Measurements from ENCODE around the gene TFAP2E. TPM values are rescaled to one million over a fixed set of nuclear protein-coding genes. Genes with fewer than 3 reads are reported as not detected.

Gene TFAP2E
- total RNA-seq, 4 donors from 2014 or later, result 0.97 to 3.6 TPM; not detected in 2

- no peak for DNase-seq
- no peak overlapping the region for H3K27ac ChIP-seq
- H3K27me3 ChIP-seq, result no peaks in the 10 kb centered on the region
- no peaks in the 10 kb centered on the region for H3K4me1 ChIP-seq
- no peaks in the 10 kb centered on the region for H3K36me3 ChIP-seq
- H3K9me3 ChIP-seq, result no peaks in the 10 kb centered on the region
- intact Hi-C loops (cut with DNase I; ENCODE audit: low total_unique reads), result no loop called here
- no peak overlapping the region for H3K4me3 ChIP-seq
- TF ChIP-seq CTCF (IDR thresholded peaks at IDR 0.05), result no peak
- no peak for TF ChIP-seq POLR2A (IDR thresholded peaks at IDR 0.05)
Measured at GRCh38 chr1:35587736-35588135, 14.6 kb downstream of the TFAP2E start.

DNA sequence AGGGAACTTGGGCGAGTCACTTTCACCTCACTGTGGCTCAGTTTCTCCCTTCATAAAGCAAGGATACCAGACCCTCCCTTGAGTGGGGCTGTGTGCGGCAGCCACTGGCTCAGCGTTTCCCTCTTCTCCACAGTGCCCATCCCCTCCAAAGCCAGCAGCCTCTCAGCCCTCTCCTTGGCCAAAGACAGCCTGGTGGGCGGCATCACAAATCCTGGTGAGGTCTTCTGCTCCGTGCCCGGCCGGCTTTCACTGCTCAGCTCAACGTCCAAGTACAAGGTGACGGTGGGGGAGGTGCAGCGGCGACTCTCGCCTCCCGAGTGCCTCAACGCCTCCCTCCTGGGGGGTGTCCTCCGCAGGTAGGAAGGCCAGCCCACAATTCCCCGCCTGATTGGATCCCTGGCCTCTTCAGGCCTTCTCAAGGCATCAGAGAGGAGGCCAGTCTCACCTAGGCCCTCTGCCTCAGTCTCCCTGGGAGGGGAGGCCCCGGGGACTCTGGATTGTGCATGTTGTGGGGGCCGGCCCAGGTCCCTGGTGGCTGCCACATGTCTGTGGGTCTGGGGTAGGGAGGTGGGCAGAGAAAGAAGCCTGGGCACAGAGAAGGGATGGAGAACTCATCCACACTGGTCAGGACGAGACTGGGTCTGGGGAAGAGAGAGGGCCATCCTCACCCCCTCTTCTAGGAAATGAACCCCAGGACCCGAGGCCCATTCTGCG is 15.2 kb downstream of the TFAP2E start:
- no peaks in the 10 kb centered on the region for H3K4me1 ChIP-seq
- no peak for DNase-seq
- no peaks in the 10 kb centered on the region for H3K27me3 ChIP-seq
- H3K27ac ChIP-seq, result no peak overlapping the region
- intact Hi-C loops (cut with DNase I; ENCODE audit: low total_unique reads), result no loop called here
- no peak for TF ChIP-seq POLR2A (IDR thresholded peaks at IDR 0.05)
- TF ChIP-seq CTCF (IDR thresholded peaks at IDR 0.05), result no peak
- no peaks in the 10 kb centered on the region for H3K9me3 ChIP-seq
- no peaks in the 10 kb centered on the region for H3K36me3 ChIP-seq
- H3K4me3 ChIP-seq, result no peak overlapping the region

DNA sequence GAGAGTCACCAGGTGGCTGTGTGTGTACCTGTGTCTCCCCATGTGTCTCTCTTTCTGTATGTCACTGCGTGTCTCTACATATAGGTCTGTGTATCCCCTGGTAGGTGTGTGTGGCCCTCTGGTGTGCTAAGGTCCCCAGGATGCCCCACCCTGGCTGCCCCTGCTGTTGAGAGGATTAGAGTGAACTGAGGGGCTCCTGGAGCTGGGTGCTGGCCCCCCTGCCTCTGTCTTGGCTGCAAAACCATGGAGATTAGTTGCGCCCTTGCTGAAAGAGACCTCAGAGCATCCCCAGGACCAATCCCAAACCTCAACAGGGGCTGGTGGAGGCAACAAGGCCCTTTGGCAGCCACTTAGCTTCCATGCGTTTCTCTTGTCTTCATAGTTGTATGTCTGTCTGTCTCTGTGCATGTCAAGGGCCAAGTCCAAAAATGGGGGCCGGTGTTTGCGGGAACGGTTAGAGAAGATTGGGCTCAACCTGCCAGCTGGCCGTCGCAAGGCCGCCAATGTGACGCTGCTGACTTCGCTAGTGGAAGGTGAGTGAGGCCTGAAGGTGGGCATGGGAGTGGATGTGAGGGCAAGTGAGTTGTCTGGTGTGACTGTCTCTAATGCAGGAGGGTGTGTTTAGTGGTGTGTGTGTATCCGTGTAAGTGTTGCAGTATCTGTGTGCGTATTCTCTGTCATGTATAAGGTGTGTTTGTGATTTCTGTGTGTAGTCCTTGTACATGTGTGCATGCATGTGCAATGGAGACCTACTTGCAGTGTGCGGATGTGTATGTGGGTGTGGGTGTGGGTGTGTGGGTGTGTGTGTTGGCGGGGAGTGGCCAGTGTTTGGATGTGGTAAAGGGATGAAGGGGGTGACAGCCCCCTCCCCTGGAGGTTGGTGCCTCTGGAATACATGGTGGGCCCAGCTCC is 16.7 kb downstream of the TFAP2E start:
- no peak overlapping the region for H3K27ac ChIP-seq
- no peak for DNase-seq
- no peaks in the 10 kb centered on the region for H3K27me3 ChIP-seq
- TF ChIP-seq POLR2A (IDR thresholded peaks at IDR 0.05) (no peak), CTCF (IDR thresholded peaks at IDR 0.05) (no peak)
- no peaks in the 10 kb centered on the region for H3K4me1 ChIP-seq
- intact Hi-C loops (cut with DNase I; ENCODE audit: low total_unique reads), result no loop called here
- H3K36me3 ChIP-seq, result no peaks in the 10 kb centered on the region
- no peaks in the 10 kb centered on the region for H3K9me3 ChIP-seq
- H3K4me3 ChIP-seq, result no peak overlapping the region

DNA sequence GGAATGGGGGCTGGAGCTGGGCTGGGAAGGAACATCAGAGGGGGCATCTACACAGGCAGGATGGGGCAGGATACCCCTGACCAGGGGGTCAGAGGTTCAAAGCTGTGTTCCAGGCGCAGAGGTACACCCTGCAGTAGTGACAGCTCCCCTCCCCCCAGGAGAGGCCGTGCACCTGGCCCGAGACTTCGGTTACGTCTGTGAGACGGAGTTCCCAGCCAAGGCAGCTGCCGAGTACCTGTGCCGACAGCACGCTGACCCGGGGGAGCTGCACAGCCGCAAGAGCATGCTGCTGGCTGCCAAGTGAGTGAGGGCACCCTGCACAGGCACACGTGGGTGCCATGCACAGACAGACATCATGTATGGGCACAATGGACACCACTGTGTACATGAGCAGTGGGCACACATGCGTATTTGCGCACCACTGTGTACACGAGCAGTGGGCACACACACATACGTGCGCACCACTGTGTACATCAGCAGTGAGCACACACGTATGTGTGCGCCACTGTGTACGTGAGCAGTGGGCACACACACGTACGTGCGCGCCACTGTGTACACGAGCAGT is 17.4 kb downstream of the TFAP2E start:
- intact Hi-C loops (cut with DNase I; ENCODE audit: low total_unique reads), result no loop called here
- no peaks in the 10 kb centered on the region for H3K36me3 ChIP-seq
- no peak for TF ChIP-seq POLR2A (IDR thresholded peaks at IDR 0.05)
- TF ChIP-seq CTCF (IDR thresholded peaks at IDR 0.05), result no peak

GRCh38 chr1:35591211-35591610 is 18.1 kb downstream of the TFAP2E start:
- DNase-seq, result no peak
- no peaks in the 10 kb centered on the region for H3K9me3 ChIP-seq
- H3K27ac ChIP-seq, result no peak overlapping the region
- intact Hi-C loops (cut with DNase I; ENCODE audit: low total_unique reads), result no loop called here
- no peaks in the 10 kb centered on the region for H3K27me3 ChIP-seq
- H3K4me3 ChIP-seq, result no peak overlapping the region
- H3K36me3 ChIP-seq, result no peaks in the 10 kb centered on the region
- H3K4me1 ChIP-seq, result no peaks in the 10 kb centered on the region
- no peak for TF ChIP-seq CTCF (IDR thresholded peaks at IDR 0.05)
- no peak for TF ChIP-seq POLR2A (IDR thresholded peaks at IDR 0.05)

More for the DNA sequence above, 17.4 kb downstream of the TFAP2E start:
- no peak overlapping the region for H3K4me3 ChIP-seq
- H3K27me3 ChIP-seq, result no peaks in the 10 kb centered on the region
- H3K4me1 ChIP-seq, result no peaks in the 10 kb centered on the region
- DNase-seq, result no peak
- no peaks in the 10 kb centered on the region for H3K9me3 ChIP-seq
- no peak overlapping the region for H3K27ac ChIP-seq

Data from uterus (tissue), 4 donors.